ENCODE results near the gene C1QTNF8.
A peak's percentile ranks its signal among the peaks of the same experiment; 100 is the strongest.

C1QTNF8 gene

DNA sequence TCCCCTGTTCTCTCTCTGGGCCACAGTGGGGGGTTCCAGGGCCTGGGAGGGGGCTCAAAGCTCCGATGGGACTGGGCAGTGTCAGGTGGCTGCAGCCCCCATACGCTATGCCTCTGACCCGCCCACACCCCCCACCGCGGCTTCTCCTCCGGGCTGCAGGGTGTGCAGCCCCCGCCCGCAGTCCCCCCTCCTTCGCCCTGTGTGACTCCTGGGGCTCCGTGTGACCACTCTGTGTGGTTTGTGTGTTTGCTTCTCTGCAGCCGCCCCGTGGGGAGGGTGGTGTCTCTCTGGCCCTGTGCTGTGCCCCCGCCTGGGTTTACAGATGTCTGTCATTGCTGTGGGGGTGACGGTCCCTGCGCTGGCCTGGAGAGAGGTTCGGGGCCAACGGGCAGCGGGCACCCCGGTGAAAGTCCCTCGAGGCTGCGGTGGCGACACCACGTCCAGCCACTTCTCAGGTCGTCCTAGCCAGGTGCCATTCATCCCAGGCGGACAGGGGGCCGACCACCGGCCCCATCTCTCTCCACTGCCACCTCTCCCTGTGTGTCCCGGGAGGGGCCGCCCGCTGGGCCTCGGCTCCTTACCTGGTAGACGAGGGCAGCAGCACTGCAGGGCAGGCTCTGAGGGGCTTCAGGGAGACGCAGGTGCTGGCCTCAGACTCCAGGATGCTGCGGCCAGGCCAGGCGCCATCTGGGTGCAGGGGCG, 18.0 kb downstream of the C1QTNF8 start:
- Histone ChIP-seq H3K27me3 (ENCODE audit: insufficient read depth, low read depth, severe bottlenecking) (no peaks in the 10 kb centered on the region), H3K9me3 (ENCODE audit: severe bottlenecking) (no peaks in the 10 kb centered on the region), H3K4me3 (ENCODE audit: low read depth, low read length) (peak overlapping the region; percentile 49), H3K36me3 (peaks cover 6% of the 10 kb centered on the region), H3K27ac (peak overlapping the region; percentile 89)
- DNase-seq: no peak
- TF ChIP-seq, protein P1, sequence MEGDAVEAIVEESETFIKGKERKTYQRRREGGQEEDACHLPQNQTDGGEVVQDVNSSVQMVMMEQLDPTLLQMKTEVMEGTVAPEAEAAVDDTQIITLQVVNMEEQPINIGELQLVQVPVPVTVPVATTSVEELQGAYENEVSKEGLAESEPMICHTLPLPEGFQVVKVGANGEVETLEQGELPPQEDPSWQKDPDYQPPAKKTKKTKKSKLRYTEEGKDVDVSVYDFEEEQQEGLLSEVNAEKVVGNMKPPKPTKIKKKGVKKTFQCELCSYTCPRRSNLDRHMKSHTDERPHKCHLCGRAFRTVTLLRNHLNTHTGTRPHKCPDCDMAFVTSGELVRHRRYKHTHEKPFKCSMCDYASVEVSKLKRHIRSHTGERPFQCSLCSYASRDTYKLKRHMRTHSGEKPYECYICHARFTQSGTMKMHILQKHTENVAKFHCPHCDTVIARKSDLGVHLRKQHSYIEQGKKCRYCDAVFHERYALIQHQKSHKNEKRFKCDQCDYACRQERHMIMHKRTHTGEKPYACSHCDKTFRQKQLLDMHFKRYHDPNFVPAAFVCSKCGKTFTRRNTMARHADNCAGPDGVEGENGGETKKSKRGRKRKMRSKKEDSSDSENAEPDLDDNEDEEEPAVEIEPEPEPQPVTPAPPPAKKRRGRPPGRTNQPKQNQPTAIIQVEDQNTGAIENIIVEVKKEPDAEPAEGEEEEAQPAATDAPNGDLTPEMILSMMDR (IDR thresholded peaks at IDR 0.05; ENCODE audit: low read depth, low read length): no peak

DNA sequence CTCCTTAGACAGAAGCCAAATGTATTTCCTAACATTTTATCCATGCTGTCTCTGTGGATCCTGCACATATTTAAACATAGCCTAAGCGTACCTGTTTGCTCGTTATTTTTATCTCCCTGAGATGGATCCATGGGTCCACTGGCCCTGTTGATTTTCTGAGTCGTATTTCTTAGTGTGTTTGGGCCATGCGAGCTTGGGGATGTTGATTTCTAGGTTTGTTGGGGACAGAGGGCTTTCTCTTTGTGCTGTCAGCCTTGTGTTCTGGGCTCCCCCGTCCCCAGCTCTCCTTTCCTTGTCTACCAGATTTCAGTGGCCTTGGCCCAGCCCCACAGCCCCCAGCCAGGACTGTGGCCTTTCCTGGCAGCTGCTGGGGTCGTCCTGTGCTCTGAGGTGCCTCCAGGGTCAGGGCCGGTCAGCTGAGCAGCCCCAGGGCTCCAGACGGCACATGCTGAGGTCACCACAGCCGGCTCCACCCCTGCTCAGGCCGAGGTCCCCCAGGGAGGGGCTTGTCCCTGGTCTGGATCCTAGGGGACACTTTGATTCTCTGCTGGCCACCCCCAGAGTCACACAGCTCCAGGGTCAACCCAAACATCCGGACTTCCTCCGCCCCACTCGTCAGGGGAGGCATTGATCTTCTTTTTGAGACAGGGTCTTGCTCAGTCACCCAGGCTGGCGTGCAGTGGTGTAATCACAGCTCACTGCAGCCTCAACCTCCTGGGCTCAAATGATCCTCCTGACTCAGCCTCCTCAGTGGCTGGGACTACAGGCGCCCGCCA, 19.1 kb downstream of the C1QTNF8 start:
- 0 out of 2 replicates have a peak overlapping the region, but pooled peaks have one; percentile 1 for H3K4me3 ChIP-seq (ENCODE audit: low read depth, low read length)
- peak; percentile 87 for DNase-seq
- peaks cover 6% of the 10 kb centered on the region for H3K36me3 ChIP-seq
- TF ChIP-seq, protein P1 (IDR thresholded peaks at IDR 0.05; ENCODE audit: low read depth, low read length): no peak
- no peaks in the 10 kb centered on the region for H3K9me3 ChIP-seq (ENCODE audit: severe bottlenecking)
- H3K27me3 ChIP-seq (ENCODE audit: insufficient read depth, low read depth, severe bottlenecking): no peaks in the 10 kb centered on the region
- H3K27ac ChIP-seq: peak overlapping the region; percentile 89

DNA sequence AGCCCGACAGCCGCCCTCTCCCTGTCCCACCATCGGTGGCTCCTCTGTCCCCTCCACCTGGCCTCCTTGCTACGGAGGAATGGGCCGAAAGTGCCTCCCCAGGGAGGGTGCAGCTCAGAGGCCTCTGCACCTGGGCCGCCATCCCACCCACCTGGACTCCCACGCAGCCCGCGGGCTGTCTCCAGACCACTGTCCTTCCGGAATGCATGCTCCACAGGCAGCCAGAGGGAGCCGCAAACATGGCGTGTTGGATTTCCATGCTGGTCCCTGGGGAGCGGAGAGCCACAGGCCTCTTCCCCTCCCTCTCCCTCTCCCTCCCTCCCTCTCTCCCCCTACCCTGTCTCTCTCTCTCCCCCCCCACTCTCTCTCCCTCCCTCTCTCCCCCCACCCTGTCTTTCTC, 20.5 kb downstream of the C1QTNF8 start:
- no peak overlapping the region for H3K4me3 ChIP-seq (ENCODE audit: low read depth, low read length)
- H3K27ac ChIP-seq: no peak overlapping the region
- TF ChIP-seq, protein P1 (IDR thresholded peaks at IDR 0.05; ENCODE audit: low read depth, low read length): no peak
- no peaks in the 10 kb centered on the region for H3K27me3 ChIP-seq (ENCODE audit: insufficient read depth, low read depth, severe bottlenecking)
- DNase-seq: no peak
- no peaks in the 10 kb centered on the region for H3K9me3 ChIP-seq (ENCODE audit: severe bottlenecking)
- peaks cover 6% of the 10 kb centered on the region for H3K36me3 ChIP-seq

DNA sequence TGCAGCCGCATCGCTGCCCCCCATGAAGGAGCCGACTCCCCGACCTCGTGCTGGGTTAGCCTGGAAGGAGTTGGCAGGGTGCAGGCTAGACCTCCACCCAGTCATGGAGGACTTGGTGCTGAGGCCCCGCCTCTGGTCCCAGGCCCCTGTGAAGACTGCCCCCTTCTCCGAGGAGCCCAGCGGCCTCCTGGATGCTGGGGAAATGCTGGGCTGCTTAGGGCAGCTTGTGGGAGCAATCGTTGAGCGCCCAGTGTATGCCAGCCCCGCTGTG, 21.7 kb downstream of the C1QTNF8 start:
- Histone ChIP-seq H3K27me3 (ENCODE audit: insufficient read depth, low read depth, severe bottlenecking) (no peaks in the 10 kb centered on the region), H3K27ac (no peak overlapping the region), H3K36me3 (peaks cover 6% of the 10 kb centered on the region), H3K9me3 (ENCODE audit: severe bottlenecking) (no peaks in the 10 kb centered on the region), H3K4me3 (ENCODE audit: low read depth, low read length) (no peak overlapping the region)
- no peak for DNase-seq
- TF ChIP-seq, protein P1 (IDR thresholded peaks at IDR 0.05; ENCODE audit: low read depth, low read length): no peak

DNA sequence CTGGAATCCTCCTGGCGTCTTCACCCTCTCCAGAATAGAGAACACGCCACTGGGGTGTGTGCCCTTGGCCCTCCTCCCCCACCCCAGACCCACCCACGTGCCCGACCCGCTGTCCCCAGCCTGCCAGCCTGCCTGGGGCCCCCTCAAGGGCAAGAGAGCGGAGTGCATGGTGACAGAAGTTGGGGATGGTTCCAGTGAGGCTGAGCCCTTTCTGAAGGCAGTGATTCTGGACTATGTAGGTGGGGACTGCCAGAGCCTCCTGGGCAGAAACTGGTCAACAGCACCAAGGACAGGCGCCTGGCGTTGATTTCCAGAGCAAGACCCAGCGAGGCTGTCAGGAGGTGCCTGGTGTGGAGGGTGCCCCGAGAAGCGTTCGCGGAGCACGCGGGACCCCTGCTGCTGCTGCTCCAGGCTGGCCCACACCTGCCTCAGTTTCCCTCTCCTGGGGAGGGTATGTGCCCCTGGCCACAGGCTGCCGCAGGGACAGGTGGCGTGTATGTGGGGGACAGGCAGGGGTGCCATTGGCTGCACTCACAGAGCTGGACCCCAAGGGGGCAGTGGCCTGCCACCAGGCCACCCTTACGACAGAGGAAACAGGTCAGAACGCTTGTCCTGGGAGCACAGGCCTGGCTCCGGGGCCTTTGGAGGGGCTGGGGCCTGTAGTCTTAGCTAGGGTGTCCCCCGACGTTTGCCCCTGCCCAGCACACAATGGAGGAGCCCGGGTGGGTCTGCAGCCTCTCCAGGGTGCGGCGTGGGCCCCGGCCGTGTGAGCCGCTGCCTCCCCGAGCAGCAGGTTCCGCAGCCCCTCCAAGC, 22.3 kb downstream of the C1QTNF8 start:
- Histone ChIP-seq H3K9me3 (ENCODE audit: severe bottlenecking) (no peaks in the 10 kb centered on the region), H3K27me3 (ENCODE audit: insufficient read depth, low read depth, severe bottlenecking) (no peaks in the 10 kb centered on the region), H3K27ac (no peak overlapping the region), H3K36me3 (peaks cover 6% of the 10 kb centered on the region), H3K4me3 (ENCODE audit: low read depth, low read length) (no peak overlapping the region)
- peak; percentile 65 for DNase-seq
- TF ChIP-seq, protein P1 (IDR thresholded peaks at IDR 0.05; ENCODE audit: low read depth, low read length): peak; percentile 83

Data from WERI-Rb-1 (cell line).